ENCODE measurements around the gene NKD2. TPM values are rescaled to one million over a fixed set of nuclear protein-coding genes. Genes with fewer than 3 reads are reported as not detected.

Gene NKD2
- total RNA-seq, 1 experiment from 2014 or later = not detected

DNA sequence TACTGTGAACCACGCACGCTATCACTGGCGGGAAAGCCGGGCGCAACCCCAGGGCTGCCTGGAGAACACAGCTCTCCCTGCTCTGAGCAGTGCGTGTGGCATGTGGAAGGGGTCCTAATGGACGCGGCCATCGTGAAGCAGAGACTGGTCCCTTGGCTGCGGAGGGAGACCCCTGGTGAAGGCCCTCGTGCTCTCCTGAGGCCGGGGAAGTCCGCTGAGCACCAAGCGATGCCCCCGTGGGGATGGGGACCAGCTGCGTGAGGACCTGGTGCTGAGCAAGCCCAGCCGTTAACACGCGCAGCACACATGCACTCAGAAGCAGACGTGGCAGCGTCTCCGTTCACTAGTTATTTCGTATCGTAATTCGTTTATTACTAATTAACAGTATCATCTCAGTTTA lies 78.8 kb downstream of the NKD2 start:
- DNase-seq (ENCODE audit: low read depth) = no peak

DNA sequence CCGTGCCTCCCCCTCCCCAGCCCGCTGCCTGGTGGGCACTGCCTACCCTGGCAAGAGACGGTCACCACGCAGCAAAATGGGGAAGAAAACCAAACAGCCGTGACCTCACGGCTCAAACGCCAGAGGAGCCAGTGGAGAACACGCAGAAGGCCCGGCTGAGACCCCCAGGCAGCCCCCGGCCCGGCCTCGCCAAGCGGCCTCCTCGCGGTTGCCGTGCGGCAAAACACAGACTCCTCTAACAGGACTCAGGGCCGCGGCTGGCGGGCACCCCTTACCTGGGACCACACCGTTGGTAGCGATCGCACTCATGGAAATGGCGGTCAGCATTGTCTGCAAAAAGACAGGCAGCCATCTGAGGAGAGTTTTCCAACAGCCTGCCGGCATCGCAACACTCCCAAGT lies 79.4 kb downstream of the NKD2 start:
- no peak for DNase-seq (ENCODE audit: low read depth)

Other genes starting within 250 kb of the NKD2 start
- not detected in 2 replicates for gene ZDHHC11B, start 224.1 kb upstream of the NKD2 start, total RNA-seq (2014; rRNA removed)
- 0.17 TPM in 1 of 2 replicates, not detected in the other for gene ZDHHC11, start 157.8 kb upstream of the NKD2 start, total RNA-seq (2014; rRNA removed)
- gene BRD9, start 116.0 kb upstream of the NKD2 start, total RNA-seq (2014; rRNA removed) = 44.7 and 45.8 TPM in 2 replicates
- gene TRIP13, start 115.9 kb upstream of the NKD2 start, total RNA-seq (2014; rRNA removed) = 64.7 and 65.9 TPM in 2 replicates
- 2.5 and 5.5 TPM in 2 replicates for gene SLC12A7, start 103.3 kb downstream of the NKD2 start, total RNA-seq (2014; rRNA removed)
- not detected in 2 replicates for gene SLC6A19, start 192.8 kb downstream of the NKD2 start, total RNA-seq (2014; rRNA removed)
- not detected in 2 replicates for gene SLC6A18, start 216.6 kb downstream of the NKD2 start, total RNA-seq (2014; rRNA removed)